NCI-H1436 (cell line): Measurements from ENCODE around the gene GNAI2.
"Not testable (repeated sequence)": the region's sequence is repeated elsewhere in the genome, so short reads cannot be mapped to it uniquely, and the experiment has no call there.

Experiments
- DNase-seq: peaks from one replicate; lab custom pipeline; 2025; lab: John Stamatoyannopoulos, UW

GNAI2 gene

DNA sequence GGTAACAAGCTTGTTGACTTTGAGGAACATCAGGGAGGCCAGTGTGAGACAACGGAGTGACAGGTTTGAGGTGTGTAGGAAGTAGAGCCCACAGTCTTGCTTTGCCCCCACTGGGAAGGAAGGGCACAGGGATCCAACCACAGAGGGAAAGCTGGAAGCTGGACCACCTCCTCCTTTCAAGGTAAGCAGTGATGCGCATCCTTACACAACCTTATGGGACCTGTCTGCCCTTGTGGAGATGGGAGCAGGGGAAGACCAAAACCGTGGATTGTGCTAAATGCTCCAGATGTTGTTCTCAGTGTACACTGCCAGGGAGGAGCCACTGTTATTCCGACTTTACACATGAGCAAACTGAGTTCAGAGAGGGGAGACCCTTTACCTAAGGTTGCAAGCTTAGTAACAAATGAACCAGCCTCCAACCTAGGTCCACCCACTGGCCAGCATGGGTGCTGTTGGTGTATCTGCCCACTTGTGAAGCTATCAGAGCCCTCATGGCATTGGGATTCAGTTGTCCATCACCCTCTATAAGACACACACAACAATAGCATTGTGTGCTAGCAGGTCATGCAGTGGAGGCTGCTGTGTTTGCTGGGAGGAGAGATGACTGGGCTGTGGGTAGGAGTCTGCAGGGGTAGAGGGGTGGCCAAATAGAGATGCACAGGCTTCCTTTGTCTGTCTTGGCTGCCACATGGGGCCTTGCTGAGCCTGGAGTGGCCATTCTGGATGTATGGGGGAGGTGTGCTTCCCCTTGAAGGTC is 42.3 kb downstream of the GNAI2 start:
- DNase-seq, result no peak

DNA sequence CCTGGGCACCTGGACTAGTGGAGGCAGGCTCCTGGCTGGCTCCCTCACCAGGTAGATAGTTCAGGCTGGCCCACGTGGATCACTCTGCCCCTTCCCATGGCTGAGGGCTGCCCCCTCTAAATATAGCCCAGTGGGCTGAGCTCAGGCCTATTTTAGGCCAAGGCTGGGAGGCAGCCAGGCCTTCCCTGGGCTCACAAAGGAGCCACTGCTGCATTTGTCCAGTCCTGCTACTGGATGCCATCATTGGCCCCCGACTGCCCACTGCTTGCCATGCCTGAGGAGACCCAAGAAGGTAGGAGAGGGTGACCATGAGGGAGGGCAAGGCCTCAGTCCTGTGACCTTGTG is 42.8 kb downstream of the GNAI2 start, which contains the start of gene LSMEM2:
Gene LSMEM2, plus strand, starts transcription at position 208 of the 345 bp plus-strand sequence. Its CDS starts 27 bp downstream, at position 235.
- DNase-seq, result no peak

DNA sequence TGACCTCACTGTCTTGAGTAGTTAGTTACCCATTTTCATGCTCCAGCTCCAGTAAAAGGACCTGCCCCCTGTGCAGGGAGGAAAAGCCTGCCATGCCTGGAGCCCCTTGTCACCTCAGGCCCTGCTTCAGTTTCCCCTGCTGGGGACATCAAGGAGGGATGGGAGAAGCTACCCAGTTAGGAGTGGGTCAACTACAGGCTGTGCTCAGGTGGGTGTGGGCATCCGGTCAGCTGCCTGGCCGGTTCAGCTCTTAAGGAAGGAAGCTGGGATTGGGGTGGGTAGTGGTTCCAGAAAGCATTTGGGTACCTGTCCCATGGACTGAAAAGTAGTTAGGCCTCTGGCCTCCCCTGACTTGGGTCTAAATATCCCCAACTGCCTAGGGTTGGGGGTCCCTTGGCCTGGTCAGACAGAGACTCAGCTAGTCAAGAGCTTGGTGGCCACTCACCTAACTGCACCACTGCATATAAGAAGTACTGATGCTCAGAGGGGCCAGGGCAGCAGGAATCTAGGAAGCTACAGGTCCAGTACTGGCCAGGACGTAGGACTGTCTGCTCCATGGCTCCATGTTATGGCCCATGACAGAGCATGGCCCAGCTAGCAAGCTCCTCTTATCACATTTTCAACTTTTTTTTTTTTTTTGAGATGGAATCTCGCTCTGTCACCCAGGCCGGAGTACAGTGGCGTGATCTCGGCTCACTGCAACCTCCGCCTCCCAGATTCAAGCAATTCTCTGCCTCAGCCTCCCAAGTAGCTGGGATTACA is 43.4 kb downstream of the GNAI2 start:
- DNase-seq, result no peak

DNA sequence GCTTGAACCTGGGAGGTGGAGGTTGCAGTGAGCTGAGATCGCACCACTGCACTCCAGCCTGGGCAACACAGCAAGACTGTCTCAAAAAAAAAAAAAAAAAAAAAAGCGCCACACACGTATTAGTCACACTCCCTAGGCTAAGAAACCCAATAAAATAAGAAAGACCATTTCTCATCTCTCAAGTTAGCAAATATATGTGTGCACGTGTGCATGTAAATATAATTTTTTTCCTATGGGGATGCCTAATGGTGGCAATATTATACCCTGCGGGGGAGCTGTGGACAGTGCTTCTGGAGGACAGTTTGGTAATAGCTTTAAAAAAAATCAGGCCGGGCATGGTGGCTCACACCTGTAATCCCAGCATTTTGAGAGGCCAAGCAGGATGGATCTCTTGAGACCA is 48.1 kb downstream of the GNAI2 start:
- not testable (repeated sequence) for DNase-seq

DNA sequence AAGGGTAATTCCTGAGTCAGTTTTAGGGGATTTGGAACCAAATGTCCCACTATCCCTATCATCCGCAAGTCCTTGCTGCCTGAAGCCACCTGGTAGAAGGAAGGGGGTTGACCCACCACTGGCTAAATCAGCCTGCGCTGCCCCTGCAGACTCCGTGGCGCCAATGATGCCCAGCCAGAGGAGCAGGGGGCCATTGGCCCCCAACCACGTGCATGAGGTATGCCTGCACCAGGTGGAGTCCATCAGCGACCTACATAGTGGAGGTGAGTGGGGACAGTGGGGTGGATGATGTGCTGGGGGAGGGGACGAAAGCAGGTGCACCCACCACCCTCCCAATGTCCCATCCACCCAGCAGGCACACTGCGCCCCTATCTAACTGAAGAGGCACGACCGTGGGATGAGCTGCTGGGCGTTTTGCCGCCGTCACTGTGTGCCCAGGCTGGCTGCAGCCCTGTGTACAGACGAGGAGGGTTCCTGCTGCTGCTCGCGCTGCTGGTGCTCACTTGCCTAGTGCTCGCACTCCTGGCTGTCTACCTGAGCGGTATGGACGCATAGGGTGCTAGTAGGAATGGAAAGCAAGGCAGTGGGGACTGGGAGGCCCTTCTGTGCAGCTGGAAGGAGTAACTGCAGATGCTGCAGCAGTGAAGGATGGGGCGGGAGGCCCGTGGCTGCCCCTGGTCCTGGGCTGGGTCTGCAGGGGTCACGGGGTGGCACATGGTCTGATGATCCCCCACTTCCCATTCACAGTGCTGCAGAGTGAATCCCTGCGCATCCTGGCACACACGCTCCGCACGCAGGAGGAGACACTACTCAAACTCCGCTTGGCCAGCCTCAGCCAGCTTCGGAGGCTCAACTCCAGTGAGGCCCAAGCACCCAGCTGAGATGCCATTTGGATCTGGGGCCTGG is 50.6 kb downstream of the GNAI2 start:
- DNase-seq, result no peak

DNA sequence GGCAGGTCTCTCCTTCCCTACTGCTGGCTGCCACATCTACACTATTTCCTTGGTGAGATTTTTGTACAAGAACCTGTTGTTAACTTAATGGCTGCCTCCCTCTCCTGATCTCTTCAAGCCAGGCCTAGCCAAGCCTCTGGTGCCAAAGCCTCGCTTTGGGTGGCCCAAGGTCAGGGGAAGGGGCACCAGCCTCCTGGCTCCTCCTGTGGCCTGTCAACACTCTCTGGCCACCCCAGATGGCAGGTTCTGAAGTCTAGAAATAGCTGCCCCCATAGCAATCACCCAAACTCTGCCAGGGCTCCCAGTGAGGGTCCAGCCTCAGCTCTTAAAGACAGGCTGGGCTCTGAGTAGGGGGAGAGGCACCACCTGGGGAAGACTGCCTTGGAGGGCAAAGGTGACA is 51.3 kb downstream of the GNAI2 start:
- no peak for DNase-seq

DNA sequence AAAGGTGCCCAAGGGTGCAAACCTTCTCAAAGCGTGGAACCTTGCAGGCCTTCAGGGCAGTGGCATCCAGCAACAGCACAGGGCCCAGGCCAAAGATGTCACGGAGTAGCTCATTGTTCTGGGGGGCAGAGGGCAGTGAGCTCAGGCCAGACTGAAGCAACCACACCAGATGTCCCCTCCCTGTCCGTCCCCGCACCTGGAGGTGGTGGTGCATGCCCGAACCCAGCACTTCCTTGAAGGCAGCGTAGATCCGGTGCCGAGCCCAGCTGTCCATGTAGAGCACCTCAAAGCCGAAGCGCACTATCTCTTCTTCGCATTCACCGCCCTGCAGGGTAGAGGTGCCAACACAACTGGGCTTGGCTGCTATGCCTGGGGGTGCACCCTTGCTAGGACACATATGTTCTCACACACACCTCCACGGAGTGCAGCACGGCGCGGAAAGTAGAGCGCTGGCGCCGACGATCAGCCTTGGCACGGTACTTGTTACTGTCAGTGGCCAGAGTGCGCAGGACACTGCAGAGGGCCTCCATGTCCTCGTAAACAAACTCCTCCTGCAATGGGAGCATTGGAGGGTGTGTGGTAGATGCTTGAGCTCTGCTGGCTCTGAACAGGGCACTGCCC is 52.5 kb downstream of the GNAI2 start:
- DNase-seq, result no peak

DNA sequence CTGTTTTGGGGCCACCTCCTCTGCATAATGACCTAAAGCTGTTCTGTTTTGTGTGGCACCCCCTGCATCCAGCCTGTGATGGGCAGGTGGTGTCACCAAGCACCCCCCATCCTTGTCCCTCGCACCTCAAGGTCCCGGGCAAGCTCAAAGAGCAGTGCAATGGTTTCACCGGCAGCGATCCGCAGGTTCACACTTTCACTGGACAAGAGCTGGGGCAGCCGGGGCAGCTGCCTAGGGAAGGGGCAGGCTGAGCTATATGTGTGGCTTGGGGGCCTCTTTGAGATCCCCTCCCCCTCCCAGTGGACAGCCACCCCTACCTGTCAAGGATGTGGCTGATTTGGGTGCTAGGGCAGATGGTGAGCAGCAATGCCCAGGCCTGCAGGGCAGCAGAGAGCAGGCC is 53.1 kb downstream of the GNAI2 start:
- no peak for DNase-seq

DNA sequence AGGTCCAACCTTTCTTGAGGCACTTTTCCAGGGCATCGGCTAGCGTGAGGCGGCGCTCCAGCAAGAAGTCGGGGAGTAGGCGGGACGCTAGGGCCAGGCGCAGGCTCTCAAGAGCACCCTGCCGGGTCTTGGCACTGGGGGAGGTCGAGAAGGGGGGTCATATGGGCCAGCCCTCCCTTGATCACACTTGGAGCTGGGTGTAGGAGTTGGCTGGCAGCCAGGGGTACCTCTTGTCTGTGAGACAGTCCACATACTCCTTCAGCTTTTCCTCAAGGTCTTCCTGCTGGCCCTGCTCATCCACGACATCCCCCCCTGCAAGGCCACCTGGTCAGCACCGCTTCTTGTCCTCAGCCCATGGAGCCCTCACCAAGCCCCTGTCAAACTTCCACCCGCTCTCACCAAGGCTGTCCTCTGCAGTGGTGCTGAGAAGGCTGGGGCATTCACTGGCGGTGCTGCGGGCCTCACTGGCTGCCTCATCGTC is 54.2 kb downstream of the GNAI2 start:
- no peak for DNase-seq

DNA sequence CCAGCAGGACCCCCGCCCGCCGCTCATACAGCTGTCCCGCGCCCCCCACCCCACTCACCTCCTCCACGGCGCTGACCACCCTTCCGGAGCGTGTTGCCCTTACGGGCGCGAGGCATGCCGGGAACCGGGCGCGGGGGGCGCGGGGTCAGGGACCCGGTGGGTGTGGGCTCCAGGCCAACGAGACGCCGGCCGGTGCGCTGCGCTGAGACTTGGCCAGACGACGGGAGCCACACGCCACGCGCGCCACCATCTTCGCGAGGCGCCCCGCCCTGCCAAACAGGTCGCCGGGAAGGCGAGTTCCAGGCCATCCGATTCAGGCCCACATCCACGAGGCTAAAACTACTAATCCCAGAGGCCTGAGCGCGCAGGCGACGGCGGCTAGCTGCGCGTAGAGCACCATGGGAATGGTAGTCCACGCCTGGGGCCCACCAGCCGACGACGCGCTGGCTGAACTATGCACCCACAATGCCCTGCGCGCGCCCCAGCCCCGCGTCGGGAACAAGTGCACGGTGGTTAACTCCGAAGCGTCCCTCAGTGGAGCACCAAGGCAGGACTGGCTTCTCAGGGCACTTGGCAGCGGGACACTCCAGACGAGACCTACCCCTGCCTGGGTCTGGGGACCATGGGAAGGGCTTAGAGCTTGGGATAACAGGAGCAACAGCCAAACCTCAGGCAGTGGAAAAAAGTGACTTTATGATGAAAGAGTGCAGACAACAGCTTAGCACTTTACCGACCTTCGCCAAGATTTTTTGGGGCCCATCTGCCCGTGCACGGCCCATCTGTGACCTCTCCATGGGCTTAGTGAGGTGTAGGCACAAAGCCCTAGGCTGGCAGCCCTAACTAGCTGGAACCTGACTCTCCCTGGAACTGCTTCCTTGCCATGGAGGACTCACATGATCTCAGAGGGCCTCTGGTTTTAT is 56.4 kb downstream of the GNAI2 start, which contains the start of gene IFRD2:
Gene IFRD2, minus strand, starts transcription at position 271 of the 920 bp plus-strand sequence. Its CDS starts 155 bp downstream, at position 116.
- peak; percentile 83 for DNase-seq

DNA sequence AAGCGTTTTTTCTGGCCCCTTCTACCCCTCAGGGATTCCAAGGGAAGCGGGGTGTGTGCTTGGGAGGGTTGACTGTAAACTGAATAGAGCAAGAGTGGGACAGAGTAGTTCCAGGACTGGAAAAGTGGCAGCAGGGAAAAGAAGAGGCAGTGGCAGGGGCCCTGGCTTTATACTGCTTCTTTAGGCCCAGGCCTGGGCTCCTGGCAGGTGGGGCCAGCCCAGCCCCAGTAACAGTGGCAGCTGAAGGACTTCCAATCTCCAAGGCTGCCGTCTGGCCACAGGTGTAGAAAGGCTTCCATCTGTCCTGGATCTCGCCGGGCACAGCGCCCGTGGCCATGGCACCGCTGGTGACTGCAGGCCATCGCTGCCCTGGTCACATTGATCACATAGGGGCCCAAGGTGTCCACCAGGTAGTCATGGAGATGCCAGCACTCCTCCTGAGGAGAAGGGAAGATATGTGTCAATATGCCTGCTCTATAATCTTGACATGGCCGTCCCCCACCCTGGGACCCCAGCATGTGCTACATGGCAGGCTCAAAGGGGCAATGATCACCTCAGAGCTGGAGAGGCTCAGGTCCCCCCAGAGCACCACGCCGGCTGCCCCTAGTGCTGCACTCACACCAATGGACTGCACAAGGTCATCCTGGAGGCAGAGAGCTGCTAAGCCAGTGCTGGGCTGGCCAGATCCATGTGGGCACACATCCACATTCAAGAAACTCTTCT is 57.2 kb downstream of the GNAI2 start:
- no peak for DNase-seq

DNA sequence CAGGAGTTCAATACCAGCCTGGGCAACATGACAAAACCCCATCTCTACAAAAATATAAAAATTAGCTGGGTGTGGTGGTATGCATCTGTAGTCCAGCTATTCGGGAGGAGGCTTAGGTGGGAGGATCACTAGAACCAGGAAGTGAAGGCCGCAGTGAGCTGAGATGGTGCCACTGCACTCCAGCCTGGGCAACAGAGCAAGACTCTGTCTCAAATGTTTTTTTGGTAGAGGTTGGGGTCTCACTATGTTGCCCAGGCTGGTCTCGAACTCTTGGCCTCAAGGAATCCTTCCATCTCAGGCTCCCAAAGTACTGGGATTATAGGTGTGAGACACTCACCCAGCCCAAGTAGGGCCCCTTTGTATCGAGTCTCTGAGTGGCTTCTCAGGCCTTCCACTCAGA is 58.1 kb downstream of the GNAI2 start:
- no peak for DNase-seq

DNA sequence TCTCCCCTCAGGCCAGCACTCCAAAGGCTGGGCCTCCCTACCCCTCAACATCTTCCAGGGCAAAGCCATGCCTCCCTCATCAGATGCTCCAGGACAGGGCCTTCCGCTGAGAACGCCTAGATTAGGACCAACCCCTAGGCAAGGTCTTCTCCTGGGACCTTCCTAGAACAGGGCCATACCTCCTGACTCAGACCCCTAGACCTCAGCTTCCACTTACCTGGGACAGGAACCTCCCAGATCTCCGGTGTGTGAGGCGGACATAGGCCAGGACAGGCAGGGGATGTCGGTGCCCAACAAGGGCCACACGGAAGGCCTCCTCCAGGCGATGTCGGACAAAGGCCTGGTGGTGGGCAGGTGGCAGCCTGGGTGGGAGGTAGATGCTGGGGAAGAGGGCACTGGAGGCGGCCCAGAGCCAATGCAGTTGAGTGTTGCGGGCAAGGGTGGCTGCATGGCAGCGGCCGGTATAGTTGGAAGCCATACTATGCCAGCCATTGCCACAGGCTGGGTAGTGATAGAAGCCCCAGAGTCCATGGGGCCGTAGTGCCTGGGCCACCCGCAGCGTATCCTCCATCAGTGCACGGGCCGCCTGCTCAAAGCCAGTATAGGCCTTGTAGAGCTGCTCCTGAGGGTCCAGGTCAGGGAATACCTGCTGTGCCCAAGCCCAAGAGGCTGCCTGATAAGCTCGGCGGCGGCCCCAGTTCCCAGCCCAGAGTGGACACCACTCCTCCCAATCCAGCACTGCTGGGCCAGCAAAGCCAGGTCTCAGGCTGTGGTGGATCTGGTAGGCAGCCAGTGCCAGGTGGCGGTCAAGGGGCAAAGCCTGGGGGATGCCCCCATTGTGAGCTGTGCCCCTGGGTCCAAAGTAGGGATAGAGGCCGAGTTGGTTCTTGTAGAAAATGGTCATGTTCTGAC is 58.7 kb downstream of the GNAI2 start:
- DNase-seq, result no peak

DNA sequence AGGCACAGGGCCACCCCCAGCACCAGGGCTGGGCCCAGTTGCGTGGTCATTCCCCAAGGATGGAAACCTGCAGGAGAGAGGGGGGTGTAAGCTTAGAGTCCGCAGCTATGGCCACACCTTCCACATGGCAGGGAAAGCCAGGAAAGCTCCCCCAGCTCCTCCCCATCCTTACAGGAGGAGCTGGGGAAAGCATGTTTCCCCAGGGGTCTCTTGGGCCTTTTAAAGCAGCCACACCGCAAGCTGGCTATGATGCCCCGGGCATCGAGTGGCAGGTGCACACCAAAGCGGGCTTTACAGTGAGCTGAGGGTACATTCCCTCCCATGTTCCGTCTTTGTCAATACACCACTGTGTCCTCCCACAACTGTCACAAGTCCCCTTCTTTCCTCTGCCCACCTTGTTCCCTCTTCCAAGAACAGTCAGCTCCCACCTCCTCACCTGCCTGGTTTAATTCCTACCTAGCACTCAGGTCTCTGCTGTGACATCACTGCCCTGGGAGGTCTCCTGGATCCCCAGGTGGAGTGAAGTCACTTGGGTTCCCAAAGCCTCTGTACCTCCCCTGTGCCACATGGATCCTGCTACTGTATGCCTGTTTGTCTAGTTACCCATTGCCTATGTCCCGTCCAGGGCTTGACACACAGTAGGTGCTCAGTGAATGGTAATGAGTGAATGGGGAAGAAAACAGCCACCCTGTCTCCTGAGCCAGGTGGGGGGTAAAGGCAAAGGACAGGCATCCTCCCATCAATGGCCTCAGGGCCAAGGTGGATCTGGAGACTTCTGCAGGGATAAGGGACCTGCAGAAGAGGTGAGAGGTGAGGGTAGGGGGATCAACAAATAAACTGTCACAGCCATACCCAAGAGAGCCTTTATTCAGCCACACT is 59.8 kb downstream of the GNAI2 start:
- no peak for DNase-seq

DNA sequence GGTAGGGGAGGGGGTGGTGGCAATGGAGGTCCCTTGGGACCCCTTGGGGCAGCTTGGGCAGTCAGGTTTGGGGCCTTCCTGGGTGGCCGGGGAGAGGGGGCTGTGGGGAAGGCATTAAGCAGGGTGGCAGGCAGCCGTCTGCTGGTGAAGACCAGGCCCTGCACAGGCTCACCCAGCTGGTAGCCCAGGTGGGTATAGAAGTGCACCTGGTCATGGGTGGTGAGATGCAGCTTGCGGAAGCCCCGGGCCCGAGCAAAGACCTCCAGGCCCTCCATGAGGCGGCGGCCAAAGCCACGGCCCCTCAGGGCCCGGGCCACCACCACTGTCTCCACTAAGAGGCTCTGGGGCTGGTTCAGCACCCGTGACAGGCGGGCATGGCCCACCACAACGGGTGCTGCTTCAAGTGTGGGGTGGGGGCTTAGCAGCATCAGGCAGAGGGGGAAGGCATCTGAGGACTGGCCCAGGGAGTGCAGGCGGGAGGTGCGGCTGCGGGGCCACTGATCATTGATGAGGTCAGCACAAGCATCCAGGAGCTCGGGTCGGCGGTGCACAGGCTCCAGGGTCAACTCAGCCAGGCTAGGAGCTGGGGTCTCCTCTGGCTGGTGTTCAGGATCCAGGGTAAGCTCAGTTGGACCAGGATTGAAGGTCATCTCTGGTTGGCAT is 60.8 kb downstream of the GNAI2 start:
- no peak for DNase-seq

DNA sequence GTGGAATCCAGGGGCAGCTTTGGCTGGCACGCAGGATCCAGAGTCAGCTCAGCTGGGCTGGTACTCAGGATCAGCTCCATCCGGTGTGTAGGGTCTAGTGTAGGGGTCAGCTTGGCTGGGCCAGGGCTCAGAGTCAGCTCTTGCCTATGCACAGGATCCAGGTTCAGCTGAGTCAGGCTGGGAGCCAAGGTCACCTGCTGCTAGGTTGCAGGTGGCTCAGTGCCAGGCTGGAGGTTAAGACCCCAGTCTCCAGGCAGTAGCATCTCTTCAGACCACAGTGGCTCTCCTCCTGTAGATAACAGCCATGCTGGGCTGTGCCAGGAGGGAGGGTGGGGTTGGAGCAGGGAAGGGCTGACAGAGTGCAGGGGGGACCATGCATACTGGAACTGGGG is 61.4 kb downstream of the GNAI2 start:
- no peak for DNase-seq
